CMK (cell line): ENCODE data around the gene IARS1.

ENCODE experiments used
- DNase-seq: peaks from one replicate; pipeline ENCODE4 v3.0.0-alpha.2; 2010; ENCODE audit warnings: low read depth

The IARS1 gene

GRCh38 chr9:92293452-92294296 lies at the start of gene IARS1:
Gene IARS1, minus strand, starts transcription at chr9:92293697. Its CDS starts 4,278 bp downstream, at chr9:92289419.
- DNase-seq = peak; percentile 85

GRCh38 chr9:92342825-92343488 lies 49.5 kb upstream of the IARS1 start:
- DNase-seq = no peak

DNA sequence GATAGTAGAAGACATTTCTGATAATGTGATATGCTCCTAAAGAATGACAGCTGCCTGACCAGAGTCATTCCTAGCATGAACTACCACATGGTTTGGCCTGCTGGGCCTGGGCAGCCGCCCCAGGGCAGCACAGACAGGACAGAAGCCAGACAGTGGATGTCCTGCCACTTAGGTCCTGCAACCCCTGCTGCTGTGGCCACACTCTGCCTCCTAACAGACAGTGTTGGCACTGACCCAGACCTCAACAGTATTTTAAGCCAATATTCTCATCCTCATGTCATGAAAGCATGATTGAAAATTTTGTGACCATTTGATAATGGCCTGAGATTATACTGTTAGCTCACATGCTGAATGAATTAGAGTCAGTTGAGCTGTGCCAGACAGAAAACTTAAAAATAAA lies 48.1 kb upstream of the IARS1 start:
- DNase-seq = no peak

DNA sequence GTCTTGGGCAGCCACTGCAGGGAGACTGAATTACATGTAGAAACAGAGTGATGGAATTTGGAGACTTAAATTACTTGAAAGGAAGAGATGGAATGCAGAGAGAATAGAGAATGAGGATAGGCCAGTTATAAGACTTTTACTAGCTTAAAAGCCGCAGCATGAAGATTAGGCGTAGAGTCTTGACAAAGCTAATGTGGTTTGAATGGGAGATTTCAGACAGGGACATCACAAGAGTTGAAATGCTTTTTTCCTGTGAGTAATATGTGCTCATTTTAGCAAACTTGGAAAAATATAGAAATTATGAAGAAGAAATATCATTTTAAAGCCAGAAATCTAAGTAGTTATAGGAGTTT lies 39.8 kb upstream of the IARS1 start:
- no peak for DNase-seq

- DNase-seq = no peak
Observed at GRCh38 chr9:92332577-92333281, 39.2 kb upstream of the IARS1 start.

DNA sequence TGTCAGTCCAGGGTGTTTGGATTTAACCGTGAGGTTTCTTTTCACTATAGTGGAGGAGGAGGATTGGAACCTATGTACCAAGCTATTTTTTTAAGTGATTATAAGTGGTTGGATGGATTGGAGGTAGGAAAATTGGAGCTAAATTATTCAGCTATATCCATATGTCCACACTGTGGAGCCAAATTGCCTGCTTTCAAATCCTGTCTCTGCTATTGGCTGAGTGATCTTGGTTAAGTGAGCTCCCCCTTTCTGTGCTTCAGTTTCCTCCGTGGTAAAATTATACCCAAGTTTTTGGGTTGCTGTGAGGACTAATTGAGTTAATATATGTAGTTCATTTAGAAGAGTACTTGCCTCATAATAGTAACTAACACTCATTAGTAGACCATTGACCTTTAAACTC lies 34.7 kb upstream of the IARS1 start:
- DNase-seq = no peak

DNA sequence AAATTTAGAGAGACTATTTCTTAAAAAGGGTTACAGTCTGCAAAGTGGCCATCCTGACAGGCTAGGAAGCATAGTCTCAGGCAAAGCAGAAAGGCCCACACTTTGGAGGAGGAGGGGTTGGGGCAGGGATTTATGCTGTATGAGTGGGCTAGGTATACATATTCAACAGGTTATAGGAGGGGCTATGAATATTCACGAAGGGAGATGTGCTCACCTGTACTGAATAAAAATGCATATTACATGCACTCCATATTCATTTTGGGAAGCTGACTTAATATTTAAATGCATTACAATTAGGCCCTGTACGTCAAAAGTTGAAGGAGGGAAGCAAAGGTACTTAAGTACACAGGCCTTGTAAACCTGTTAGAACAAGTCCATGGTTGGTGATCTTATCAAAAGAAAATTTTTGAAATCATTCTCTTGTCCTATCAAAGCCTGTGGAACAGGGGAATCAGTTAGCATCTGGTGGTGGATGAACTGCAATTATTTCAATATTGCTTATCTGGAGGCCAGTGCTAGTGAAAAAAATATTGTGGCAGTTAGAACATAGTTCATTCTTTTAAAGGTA lies 33.9 kb upstream of the IARS1 start:
- DNase-seq = no peak

- no peak for DNase-seq
Observed at GRCh38 chr9:92325991-92326500, 32.5 kb upstream of the IARS1 start.

DNA sequence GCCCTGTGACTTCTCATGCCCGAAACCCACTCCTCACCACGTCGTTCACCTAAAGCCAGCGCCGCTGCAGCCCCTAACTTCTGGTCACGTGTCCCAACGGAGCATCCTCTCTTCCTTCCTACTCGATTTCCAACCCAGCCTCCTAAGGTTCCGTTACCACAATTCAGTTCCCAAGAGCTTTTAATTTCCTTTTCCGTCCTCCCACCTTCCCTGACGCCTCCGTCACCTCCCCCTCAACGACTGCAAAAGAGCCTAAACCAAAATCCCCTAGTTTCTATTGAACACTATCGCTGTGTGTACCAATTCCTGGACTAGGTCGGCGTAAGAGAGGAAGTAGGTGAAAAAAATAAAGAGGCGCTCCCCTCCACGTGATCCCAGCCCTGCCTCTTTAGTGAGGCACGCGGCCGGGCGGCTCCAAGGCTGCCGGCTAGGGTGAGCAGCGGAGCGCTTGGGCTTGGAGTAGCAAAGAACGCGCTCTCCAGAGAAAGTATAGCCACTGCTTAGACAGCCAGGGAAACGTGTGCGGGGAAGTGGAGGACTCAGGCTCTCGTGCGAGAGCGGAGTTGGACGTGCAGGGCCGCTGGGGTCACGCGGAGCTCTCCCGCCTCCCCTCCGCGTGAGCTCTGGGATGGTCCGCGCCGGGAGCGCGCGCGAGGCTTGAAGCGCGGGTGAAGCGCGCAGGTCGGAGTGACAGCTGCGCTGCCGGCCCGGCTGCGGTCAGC lies 31.9 kb upstream of the IARS1 start, which contains the start of the genes CENPP and NOL8:
CENPP (plus strand) TSS at position 685 of the 722 bp plus-strand sequence.
NOL8 (minus strand) TSS at position 82 of the 722 bp plus-strand sequence. CDS start 1,189 bp downstream, outside the sequence.
- DNase-seq = peak; percentile 42

DNA sequence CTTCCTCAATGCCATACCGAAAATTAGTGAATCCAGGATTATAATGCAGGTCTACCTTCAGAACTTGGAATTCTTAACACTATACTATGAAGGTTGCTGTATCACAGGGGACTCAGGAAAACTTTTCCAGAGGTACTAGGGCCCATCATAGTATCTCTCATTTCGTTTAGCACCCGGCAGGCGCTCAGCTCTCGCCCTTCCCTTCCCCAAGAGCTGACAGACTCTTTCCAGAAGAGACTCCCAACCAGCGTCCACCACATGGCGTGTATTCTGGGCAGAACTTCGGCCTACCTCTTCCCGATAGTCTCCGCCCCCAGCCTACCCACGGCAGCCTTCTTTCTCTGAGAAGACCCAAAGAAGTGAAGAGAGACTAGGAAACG lies 31.4 kb upstream of the IARS1 start:
- no peak for DNase-seq

DNA sequence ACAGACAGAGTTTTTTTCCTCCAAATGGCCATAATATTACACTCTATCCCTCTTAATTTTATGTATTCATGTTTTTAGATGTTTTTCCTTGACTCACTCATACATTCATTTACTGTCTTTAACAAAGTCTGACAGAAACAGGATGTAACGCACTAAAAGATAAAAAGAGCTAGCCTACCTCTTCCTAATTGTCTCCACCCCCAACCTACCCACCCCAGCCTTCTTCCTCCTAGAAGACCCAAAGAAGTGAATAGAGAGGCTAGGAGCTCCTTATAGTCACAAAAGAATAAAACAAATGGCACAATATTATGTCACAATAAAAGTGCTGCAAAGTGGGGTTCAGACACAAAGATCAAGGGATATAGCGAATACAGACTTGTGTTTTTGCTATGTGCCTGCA lies 30.9 kb upstream of the IARS1 start:
- DNase-seq = no peak

- no peak for DNase-seq
Observed at GRCh38 chr9:92315456-92315855, 22.0 kb upstream of the IARS1 start.

GRCh38 chr9:92313624-92314012 lies 20.1 kb upstream of the IARS1 start:
- DNase-seq = no peak

GRCh38 chr9:92312887-92313623 lies 19.6 kb upstream of the IARS1 start:
- no peak for DNase-seq

DNA sequence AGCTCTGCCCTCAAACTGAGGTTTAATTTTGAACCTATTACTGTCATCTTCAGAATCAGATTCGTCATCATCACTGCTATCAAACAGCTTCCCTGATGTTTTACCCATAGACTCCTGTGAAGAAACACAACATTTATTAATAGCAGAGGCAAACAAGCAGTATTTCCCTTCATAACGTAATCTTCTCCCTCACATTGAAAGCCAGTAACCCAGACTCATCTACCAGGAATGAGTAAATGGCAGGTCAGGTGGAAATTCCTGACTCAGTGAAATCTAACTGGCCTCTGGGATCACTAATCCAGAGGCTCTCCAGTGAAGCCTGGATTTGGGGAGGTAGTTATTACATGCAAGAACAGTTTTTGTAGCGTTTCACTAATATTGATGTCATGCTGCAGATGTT lies 17.1 kb upstream of the IARS1 start:
- DNase-seq = no peak

DNA sequence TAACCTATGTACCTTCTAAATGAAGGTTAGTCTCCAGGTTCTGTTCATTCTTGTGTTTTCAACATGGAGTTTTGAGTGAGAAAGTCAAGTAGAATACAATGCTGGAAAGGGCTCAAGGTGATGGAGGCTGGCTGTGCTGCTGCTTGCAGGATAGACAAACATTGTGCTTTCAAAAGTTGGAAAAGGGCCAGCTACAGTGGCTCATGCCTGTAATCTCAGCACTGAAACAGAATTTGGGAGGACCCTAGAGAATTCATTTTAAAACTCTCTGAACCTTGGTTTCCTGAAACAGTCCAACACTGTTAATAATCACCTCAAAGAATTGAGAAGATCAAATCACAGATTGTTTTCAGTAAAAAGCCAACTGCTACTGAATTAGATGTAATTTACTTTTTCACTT lies 15.4 kb upstream of the IARS1 start:
- DNase-seq = no peak

DNA sequence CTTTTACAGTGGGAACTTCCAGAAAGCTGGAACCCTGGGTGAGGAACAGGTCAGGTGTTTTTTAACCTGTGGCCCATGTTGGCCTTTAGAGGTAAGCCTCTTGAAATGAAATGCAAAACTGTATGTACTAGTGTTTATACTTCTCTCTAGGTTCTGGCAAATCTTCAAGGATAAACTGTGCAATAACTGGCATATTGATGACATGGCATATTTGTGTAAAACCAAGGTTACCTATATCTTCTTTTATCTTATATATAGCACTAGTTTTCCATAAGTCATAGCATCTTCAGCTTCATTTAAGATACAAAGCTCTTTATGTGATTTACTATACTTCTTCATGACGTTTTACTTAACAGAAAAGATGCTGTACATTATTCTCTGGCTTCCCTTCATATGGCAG lies 7.4 kb upstream of the IARS1 start:
- no peak for DNase-seq

DNA sequence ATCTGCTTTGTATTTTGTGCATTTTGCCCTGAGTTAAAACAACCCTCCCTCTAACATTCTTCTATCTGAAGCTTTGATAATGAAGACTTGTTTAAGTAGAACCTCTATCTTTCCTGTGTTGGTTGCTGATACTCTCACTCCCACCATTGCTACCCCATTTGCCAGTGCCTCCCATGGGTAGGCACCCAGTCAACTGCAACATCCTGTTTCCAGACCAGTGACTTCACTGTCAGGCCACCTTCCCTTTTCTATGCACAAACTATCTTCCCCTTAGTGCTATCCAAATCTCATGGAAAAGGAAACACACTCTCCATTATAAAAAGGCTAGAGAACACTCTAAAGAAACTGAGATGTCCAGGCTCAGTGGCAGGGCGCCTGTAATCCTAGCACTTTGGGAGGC lies 5.6 kb upstream of the IARS1 start:
- no peak for DNase-seq

DNA sequence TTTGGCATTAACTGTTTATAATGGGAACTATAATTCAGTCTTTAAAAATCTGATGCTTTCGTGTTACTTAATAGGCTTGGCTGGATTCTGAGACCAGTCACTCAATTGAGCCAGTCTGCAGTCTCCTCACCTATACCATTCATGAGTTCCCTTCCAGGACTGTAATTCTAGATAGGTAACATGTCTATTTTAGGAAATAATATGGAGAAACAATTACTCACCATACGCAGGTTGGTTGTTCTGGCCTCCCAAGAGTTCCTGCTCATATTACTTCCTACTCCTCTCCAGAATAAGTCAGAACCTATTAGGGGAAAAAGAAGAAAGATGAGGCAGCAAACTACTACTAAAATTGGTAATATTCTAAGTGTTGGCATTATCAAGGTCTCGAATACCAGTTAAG lies 4.5 kb upstream of the IARS1 start:
- no peak for DNase-seq

- no peak for DNase-seq
Observed at GRCh38 chr9:92297611-92298010, 4.1 kb upstream of the IARS1 start.

- peak; percentile 55 for DNase-seq
Observed at GRCh38 chr9:92295827-92296258, 2.3 kb upstream of the IARS1 start.
